ENCODE measurements around the gene IL17RE. TPM values are rescaled to one million over a fixed set of nuclear protein-coding genes. Genes with fewer than 3 reads are reported as not detected.

IL17RE gene
- total and polyA plus RNA-seq, 2 of the 13 experiments (the other 11 are each of a cell fraction or from before 2014, with no cell fraction given): 14.5 to 24.1 TPM

- TF ChIP-seq ZBTB40 (IDR thresholded peaks at IDR 0.05) (no peak), ZBTB40 (CRISPR knock-in tag; IDR thresholded peaks at IDR 0.05) (no peak), ZNF883 (CRISPR knock-in tag; IDR thresholded peaks at IDR 0.05; ENCODE audit: not compliant biosample characterization) (peak; percentile 7), ZNF253 (CRISPR knock-in tag; IDR thresholded peaks at IDR 0.05; ENCODE audit: borderline replicate concordance) (no peak), ZNF441 (CRISPR knock-in tag; IDR thresholded peaks at IDR 0.05; ENCODE audit: borderline replicate concordance) (no peak), ZNF235 (CRISPR knock-in tag; IDR thresholded peaks at IDR 0.05; ENCODE audit: borderline replicate concordance) (no peak), SKI (IDR thresholded peaks at IDR 0.05; ENCODE audit: partially characterized antibody) (no peak), MNT (IDR thresholded peaks at IDR 0.05) (no peak), ZNF746 (CRISPR knock-in tag; IDR thresholded peaks at IDR 0.05) (peak; percentile 54; the same call in 1 of the 2 replicates), NPAS2 (CRISPR knock-in tag; IDR thresholded peaks at IDR 0.05; ENCODE audit: borderline replicate concordance) (no peak), ZGPAT (CRISPR knock-in tag; IDR thresholded peaks at IDR 0.05) (peak; percentile 46; the same call in 1 of the 2 replicates), ZFYVE20 (CRISPR knock-in tag; IDR thresholded peaks at IDR 0.05; ENCODE audit: borderline replicate concordance, low read depth) (no peak), GPN1 (CRISPR knock-in tag; IDR thresholded peaks at IDR 0.05; ENCODE audit: borderline replicate concordance) (no peak), ZMAT5 (CRISPR knock-in tag; IDR thresholded peaks at IDR 0.05; ENCODE audit: borderline replicate concordance, low read depth) (no peak), RNF2 (conservative IDR thresholded peaks at IDR 0.05; ENCODE audit: low read depth) (no peak), GTF2F1 (IDR thresholded peaks at IDR 0.05; ENCODE audit: low read length) (no peak), TOPORS (CRISPR knock-in tag; IDR thresholded peaks at IDR 0.05) (no peak)
Measured at GRCh38 chr3:9902372-9903237, at the start of gene IL17RE (continued).

Data from HepG2 (cell line).